ENCODE results near the gene THAP9.

The THAP9 gene

DNA sequence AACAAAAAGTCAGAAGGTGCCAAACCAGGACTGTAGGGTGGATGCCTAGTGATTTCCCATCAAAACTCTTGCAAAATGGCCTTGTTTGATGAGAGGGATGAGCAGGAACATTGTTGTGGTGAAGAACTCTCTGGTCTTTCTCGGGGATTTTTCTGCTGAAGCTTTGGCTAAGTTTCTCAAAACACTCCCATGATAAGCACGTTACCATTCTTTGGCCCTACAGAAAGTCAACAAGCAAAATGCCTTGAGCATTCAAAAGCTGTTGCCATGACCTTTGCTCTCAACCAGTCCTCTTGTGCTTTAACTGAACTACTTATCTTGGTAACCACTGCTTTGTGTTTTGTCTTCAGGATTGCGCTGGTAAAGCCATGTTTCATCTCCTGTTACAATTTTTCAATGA lies 6.6 kb upstream of the THAP9 start:
- TF ChIP-seq ZNF565 (CRISPR knock-in tag; conservative IDR thresholded peaks at IDR 0.05; ENCODE audit: low read depth) (no peak), TCF4 (CRISPR knock-in tag; IDR thresholded peaks at IDR 0.05; ENCODE audit: borderline replicate concordance) (no peak), GLIS3 (CRISPR knock-in tag; IDR thresholded peaks at IDR 0.05) (no peak)
- TF ChIP-seq, protein P1, sequence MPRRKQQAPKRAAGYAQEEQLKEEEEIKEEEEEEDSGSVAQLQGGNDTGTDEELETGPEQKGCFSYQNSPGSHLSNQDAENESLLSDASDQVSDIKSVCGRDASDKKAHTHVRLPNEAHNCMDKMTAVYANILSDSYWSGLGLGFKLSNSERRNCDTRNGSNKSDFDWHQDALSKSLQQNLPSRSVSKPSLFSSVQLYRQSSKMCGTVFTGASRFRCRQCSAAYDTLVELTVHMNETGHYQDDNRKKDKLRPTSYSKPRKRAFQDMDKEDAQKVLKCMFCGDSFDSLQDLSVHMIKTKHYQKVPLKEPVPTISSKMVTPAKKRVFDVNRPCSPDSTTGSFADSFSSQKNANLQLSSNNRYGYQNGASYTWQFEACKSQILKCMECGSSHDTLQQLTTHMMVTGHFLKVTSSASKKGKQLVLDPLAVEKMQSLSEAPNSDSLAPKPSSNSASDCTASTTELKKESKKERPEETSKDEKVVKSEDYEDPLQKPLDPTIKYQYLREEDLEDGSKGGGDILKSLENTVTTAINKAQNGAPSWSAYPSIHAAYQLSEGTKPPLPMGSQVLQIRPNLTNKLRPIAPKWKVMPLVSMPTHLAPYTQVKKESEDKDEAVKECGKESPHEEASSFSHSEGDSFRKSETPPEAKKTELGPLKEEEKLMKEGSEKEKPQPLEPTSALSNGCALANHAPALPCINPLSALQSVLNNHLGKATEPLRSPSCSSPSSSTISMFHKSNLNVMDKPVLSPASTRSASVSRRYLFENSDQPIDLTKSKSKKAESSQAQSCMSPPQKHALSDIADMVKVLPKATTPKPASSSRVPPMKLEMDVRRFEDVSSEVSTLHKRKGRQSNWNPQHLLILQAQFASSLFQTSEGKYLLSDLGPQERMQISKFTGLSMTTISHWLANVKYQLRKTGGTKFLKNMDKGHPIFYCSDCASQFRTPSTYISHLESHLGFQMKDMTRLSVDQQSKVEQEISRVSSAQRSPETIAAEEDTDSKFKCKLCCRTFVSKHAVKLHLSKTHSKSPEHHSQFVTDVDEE (CRISPR knock-in tag; IDR thresholded peaks at IDR 0.05) = no peak
- ATAC-seq = no peak

DNA sequence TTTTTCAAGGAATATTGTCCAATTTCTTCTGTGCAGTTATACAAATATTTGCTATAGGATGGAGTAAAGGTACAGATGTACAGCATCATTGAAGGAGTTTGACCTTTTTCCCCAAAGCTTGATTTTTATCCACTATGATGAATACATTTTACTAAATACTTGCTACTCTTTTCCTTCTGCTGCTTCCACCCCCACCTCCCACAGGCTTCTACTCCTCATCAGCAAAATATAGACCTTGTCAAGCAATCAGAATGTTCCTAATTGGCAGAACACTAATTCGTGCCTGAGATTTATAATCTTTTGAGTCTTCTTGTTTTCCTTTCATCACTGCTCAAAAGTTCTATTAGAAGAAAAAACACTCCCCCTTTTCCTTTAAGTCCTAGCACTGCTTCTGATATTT lies 3.8 kb upstream of the THAP9 start:
- ATAC-seq = no peak
- no peak for TF ChIP-seq ZFP30 (CRISPR knock-in tag; IDR thresholded peaks at IDR 0.05)

DNA sequence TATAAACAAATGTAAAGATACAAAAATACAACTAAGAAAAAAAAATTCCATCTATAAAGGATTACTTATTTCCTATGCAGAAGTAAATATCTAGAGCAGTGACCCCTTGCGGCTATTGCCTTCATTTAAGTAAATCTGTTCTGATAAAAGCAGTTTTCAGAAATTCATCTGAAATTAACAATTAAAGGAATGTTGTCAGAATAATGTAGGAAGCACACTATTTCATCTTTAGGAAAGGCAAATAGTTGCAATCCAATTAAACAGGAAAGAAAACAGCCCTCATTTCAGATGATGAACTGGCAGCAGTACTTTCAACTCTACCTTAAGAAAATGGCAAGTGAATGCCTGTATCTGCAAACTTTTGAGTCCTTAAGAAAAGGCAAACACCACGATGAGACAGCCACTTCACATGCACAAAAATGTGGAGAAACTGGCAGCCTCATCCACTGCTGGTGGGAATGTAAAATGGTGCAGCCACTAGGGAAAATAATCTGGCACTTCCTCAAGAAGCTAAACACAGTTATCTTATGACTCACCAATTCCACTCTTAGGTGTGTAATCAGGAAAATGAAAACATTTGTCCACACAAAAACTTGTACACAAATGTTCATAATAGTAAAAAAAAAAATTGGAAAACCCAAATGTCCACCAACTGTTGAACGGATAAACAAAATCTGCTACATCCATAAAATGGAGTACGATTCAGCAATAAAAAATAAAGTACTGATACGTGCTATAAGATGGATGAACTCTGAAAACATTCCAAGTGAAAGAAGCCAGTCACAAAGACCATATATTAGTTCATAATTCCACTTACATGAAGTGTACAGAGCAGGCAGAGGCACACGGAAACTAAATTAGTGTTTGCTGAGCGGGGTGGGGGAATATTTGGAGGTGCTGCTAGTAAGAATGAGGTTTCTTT lies 2.0 kb upstream of the THAP9 start:
- ATAC-seq = no peak
- TF ChIP-seq TCF4 (CRISPR knock-in tag; IDR thresholded peaks at IDR 0.05; ENCODE audit: borderline replicate concordance) (no peak), TOX (CRISPR knock-in tag; IDR thresholded peaks at IDR 0.05; ENCODE audit: borderline replicate concordance) (no peak), ZNF70 (CRISPR knock-in tag; IDR thresholded peaks at IDR 0.05) (no peak), PPARA (CRISPR knock-in tag; IDR thresholded peaks at IDR 0.05; ENCODE audit: borderline replicate concordance) (no peak)
- TF ChIP-seq, protein P2, sequence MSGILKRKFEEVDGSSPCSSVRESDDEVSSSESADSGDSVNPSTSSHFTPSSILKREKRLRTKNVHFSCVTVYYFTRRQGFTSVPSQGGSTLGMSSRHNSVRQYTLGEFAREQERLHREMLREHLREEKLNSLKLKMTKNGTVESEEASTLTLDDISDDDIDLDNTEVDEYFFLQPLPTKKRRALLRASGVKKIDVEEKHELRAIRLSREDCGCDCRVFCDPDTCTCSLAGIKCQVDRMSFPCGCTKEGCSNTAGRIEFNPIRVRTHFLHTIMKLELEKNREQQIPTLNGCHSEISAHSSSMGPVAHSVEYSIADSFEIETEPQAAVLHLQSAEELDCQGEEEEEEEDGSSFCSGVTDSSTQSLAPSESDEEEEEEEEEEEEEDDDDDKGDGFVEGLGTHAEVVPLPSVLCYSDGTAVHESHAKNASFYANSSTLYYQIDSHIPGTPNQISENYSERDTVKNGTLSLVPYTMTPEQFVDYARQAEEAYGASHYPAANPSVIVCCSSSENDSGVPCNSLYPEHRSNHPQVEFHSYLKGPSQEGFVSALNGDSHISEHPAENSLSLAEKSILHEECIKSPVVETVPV (CRISPR knock-in tag; IDR thresholded peaks at IDR 0.05) = no peak

DNA sequence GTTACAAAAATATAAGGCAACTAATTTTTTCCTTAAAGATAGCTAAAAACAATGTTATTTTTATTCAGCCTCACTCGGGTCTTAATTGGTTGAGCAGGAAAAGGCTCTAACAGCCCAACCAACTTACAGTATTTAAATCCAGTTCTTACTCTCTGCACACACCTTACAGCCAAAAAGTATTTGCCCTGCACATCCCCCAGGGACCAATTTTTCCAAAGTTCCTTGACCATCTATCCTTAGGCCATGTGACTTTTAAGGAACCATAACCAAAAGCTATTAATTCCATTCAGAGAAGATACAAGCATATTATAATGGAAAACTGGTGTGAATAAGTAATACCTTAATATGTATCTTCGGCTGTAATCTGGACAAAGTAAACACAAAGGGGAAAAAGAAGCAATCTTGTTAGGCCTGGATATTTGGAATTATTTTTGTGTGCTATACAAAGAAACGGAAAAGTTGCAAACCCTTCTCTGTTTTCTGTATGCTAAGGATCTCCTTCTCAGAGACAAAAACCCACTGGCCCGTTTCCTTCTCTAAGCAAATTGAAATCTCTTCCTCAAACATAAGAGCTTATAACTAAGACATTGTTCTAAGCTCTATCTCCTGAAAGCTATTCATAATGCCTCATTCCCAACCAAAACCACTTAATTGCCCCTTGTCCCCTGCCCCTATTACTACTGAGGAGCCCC lies 1.0 kb upstream of the THAP9 start:
- no peak for TF ChIP-seq ISL1 (CRISPR knock-in tag; IDR thresholded peaks at IDR 0.05)
- TF ChIP-seq, protein P3, sequence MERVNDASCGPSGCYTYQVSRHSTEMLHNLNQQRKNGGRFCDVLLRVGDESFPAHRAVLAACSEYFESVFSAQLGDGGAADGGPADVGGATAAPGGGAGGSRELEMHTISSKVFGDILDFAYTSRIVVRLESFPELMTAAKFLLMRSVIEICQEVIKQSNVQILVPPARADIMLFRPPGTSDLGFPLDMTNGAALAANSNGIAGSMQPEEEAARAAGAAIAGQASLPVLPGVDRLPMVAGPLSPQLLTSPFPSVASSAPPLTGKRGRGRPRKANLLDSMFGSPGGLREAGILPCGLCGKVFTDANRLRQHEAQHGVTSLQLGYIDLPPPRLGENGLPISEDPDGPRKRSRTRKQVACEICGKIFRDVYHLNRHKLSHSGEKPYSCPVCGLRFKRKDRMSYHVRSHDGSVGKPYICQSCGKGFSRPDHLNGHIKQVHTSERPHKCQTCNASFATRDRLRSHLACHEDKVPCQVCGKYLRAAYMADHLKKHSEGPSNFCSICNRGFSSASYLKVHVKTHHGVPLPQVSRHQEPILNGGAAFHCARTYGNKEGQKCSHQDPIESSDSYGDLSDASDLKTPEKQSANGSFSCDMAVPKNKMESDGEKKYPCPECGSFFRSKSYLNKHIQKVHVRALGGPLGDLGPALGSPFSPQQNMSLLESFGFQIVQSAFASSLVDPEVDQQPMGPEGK (CRISPR knock-in tag; IDR thresholded peaks at IDR 0.05; ENCODE audit: borderline replicate concordance) = no peak
- no peak for TF ChIP-seq CSDC2 (CRISPR knock-in tag; IDR thresholded peaks at IDR 0.05)
- TF ChIP-seq ZC3H10 (CRISPR knock-in tag; IDR thresholded peaks at IDR 0.05) = no peak
- ATAC-seq = no peak

DNA sequence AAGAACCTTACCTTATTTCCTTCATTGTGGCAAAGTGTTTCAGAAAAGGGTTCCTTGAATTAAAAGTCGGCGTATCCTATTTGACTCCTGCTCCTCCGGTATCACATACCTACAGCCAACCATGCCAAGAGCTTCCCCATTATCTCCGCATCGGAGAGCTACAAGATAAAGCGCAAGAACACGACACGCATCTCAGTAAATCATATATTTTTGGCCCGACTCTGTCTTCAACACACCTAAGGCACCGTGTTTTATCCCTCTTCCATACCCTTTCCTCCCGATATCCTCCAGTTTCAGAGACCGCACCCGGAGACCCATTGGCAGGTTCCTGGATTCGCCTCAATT lies 497 bp upstream of the THAP9 start:
- ATAC-seq = peak; percentile 27

More for the DNA sequence above, 497 bp upstream of the THAP9 start:
- TF ChIP-seq ZFP3 (CRISPR knock-in tag; IDR thresholded peaks at IDR 0.05) (no peak), ISL1 (CRISPR knock-in tag; IDR thresholded peaks at IDR 0.05) (no peak), ESRRG (CRISPR knock-in tag; IDR thresholded peaks at IDR 0.05) (no peak), ZNF8 (CRISPR knock-in tag; IDR thresholded peaks at IDR 0.05) (no peak), OSR1 (CRISPR knock-in tag; IDR thresholded peaks at IDR 0.05) (no peak), GLIS3 (CRISPR knock-in tag; IDR thresholded peaks at IDR 0.05) (no peak), BACH2 (CRISPR knock-in tag; IDR thresholded peaks at IDR 0.05; ENCODE audit: borderline replicate concordance) (no peak), ARNTL (CRISPR knock-in tag; IDR thresholded peaks at IDR 0.05; ENCODE audit: borderline replicate concordance, low read depth) (no peak)
- TF ChIP-seq, protein P3 (CRISPR knock-in tag; IDR thresholded peaks at IDR 0.05; ENCODE audit: borderline replicate concordance) = no peak
- TF ChIP-seq, protein P4, sequence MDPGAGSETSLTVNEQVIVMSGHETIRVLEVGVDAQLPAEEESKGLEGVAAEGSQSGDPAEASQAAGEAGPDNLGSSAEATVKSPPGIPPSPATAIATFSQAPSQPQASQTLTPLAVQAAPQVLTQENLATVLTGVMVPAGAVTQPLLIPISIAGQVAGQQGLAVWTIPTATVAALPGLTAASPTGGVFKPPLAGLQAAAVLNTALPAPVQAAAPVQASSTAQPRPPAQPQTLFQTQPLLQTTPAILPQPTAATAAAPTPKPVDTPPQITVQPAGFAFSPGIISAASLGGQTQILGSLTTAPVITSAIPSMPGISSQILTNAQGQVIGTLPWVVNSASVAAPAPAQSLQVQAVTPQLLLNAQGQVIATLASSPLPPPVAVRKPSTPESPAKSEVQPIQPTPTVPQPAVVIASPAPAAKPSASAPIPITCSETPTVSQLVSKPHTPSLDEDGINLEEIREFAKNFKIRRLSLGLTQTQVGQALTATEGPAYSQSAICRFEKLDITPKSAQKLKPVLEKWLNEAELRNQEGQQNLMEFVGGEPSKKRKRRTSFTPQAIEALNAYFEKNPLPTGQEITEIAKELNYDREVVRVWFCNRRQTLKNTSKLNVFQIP (CRISPR knock-in tag; IDR thresholded peaks at IDR 0.05; ENCODE audit: borderline replicate concordance, low read depth) = no peak
- TF ChIP-seq, protein P5, sequence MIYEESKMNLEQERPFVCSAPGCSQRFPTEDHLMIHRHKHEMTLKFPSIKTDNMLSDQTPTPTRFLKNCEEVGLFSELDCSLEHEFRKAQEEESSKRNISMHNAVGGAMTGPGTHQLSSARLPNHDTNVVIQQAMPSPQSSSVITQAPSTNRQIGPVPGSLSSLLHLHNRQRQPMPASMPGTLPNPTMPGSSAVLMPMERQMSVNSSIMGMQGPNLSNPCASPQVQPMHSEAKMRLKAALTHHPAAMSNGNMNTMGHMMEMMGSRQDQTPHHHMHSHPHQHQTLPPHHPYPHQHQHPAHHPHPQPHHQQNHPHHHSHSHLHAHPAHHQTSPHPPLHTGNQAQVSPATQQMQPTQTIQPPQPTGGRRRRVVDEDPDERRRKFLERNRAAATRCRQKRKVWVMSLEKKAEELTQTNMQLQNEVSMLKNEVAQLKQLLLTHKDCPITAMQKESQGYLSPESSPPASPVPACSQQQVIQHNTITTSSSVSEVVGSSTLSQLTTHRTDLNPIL (CRISPR knock-in tag; IDR thresholded peaks at IDR 0.05; ENCODE audit: low read depth) = no peak
